NCI-H82 treated with DMSO at 0.1 percent for 48 hours (cell line): ENCODE measurements around the gene CSF3R.

Experiments used
- DNase-seq: peaks from one replicate; lab custom pipeline; 2025; ENCODE audit not compliant: unreplicated experiment; lab: John Stamatoyannopoulos, UW

Gene CSF3R

DNA sequence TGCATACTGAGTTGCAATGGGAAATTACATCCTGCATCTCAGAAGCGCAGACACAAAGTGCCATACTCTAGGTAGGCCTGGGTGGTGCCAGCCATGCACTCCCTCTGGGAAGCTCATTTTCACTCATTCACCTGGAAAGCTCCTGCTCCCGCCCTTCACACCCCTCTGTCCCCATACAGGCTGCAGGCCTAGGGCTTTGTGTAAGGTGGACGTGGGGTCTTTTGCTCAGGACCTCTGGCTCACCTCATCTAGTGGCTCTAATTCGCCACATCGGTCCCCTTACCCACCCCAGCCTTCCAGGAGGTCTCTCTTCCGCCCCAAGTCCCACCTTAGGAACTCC, 19.3 kb downstream of the CSF3R start:
- no peak for DNase-seq

DNA sequence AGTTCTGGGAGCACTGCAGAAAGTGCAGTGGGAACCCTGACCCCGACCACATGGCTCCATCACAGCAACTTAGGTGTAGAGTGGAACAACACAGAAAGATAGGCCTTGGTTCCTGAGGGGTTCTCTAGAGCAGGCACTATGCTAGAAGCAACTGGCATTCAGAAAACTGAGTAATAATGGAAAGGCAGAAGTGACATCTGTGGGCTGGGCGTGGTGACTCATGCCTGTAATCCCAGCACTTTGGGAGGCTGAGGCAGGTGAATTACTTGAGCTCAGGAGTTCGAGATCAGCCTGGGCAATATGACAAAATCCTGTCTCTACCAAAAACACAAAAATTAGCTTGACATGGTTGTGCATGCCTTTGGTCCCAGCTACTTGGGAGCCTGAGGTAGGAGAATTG, 23.8 kb downstream of the CSF3R start:
- no peak for DNase-seq

DNA sequence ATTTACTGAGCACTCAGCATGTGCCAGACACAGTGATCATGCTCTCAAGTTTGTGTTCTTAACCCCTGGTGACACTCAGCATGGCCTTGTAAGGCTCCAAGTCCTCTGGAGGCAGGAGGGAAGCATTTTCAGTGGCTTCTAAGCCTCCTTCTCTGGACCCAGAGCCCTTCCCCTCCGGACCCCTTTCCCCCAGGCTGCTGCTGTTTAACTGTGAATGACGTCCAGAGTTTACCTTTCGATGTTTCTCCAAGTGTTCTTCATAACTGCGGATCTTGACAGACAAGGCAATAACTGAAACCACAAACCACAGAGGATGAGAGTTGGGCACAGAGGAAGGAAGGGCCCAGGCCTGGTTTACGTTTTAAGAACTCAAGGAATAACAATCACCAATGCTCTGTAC, 25.0 kb downstream of the CSF3R start:
- DNase-seq: no peak

DNA sequence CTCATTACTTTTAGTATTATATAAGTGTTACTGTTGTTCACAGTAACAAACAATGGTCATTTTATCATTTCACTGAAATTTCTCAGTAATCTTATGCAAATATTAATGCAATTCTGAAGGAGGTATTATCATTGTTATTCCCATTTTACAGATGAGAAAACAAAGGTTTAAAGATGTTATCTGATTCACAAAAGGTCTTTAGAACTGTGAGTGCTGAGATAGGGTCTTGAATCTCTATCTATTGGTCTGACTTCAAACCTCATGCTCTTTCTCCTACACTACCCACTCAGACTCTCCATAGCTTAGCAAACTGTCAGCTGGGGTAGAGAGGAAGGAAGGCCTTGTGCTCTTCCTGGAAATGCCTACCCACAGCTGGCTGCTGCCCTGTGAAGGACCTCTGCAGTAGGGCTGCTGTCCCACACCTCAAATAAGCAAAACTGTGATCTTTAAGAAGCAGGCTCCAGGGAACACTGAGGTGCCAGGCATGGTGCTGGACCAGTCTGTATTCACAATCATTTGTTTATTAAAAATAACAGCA, 26.3 kb downstream of the CSF3R start:
- no peak for DNase-seq

DNA sequence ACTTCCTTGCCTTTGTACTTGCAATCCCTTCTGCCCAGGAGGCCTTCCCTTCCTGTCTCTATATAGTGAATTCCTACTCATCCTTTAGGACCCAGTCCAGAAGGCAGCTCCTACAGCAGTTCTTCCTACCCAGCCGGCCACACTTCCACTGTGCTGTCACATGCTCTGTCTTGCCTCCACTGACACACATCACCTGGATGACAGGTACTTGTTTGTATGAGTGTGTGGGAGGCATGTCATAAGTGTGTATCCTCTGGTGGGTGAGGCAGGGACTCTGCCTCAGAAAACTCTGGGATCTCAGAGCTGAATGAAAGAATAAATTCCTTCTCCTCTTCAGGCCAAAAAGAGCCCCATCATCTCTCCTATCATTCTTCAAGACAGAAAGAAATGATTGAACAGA, 27.3 kb downstream of the CSF3R start:
- no peak for DNase-seq

DNA sequence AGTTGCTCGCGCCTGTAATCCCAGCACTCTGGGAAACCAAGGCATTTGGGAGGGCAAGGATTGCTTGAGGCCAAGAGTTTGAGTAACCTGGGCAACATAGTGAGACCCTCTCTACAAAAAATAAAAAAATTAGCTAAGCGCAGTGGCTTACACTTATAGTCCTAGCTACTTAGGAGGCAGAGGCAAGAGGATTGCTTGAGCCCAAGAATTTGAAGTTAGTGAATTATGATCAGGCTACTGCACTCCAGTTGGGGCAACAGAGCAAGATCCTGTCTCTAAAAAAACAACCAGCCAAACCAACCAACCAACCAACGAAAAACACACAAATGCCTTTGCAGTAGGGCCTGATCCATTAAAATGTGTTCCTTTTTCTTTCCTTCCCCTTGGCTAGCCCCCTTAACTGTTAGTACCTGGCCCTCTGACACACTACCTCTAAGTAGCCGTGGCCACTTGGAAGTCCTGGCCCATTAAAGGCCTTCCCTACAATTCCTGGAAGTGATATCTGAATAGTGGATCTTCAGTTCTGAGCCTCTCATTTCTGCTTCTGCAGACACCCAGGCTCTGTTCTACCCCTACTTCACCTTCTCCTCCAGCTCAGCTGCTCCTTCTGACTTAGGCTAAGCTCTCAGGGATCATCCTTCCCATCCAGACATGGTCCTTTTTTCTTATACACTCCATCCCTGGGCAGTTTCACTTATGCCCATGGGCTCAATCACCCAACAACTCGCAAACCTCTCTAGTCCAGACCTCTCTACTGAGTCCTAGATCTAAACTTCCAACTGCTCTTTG, 28.9 kb downstream of the CSF3R start:
- DNase-seq: no peak

DNA sequence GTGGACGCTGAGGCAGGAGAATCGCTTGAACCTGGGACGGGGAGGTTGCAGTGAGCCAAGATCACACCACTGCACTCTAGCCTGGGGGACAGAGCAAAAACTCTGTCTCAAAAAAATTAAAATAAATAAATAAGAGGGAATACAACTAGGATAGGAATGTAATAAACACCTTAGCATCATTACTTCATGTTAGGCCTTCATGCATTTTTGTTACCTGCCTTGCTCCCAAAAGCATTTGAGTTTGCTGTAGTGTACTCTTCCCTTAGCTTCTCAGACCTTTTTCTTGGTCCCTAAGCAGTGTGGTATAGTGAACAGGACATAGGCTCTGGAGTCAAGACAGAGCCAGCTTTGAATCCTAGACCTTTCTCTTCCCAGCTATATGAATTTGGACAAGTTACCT, 29.7 kb downstream of the CSF3R start:
- DNase-seq: no peak

DNA sequence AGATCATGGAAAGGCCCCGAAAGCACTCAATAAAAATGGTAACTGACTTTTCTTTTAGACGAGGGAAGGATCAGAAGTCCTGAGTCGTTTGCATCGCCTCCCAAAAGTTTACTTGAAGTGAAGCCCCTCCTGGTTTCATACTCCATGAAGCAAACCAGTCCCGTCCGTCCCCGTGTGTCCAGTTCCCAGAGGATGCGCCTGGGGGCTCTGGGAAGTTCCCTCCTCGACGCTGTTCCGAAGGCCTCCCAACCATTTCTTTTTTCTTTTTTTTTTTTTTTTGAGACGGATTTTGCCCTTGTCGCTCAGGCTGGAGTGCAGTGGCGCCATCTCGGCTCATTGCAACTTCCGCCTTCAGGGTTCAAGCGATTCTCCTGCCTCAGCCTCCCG, 31.8 kb downstream of the CSF3R start:
- no peak for DNase-seq

DNA sequence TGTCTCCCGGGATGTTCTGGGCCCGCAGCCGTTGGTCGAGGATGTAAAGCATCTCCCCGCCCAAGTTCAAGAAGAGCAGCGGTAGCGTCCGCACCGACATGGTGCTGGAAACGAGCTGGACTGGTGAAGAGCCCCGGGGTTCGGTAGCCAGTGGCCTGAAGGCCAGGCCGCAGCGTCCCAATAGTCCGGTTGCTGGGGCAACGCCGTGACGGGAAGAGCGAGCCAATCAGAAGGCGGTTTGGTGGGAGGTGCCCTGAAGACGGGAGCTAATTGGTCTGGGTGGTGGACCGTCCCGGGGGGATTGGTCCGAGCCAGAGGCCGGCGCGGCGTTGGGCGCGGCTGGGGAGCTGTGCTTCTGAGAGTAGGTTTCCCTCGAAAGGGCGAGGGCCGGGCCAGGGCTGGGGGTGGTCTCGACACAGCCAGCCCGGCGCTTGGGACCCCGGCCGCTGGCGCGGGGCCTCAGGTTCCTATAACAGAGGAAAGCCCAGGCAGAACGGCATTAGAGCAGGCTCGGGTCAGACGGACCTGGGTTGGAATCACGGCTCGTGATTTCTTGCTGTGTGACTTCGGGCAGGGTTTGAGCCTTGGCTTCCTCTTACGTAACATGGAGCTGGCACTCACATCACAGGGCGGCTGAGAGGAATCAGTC, 32.3 kb downstream of the CSF3R start, which contains the start of gene OSCP1:
TSS of gene OSCP1 (minus strand) at position 182 of the 649 bp plus-strand sequence. CDS start at position 100, 82 bp downstream.
- peak; percentile 93 for DNase-seq

DNA sequence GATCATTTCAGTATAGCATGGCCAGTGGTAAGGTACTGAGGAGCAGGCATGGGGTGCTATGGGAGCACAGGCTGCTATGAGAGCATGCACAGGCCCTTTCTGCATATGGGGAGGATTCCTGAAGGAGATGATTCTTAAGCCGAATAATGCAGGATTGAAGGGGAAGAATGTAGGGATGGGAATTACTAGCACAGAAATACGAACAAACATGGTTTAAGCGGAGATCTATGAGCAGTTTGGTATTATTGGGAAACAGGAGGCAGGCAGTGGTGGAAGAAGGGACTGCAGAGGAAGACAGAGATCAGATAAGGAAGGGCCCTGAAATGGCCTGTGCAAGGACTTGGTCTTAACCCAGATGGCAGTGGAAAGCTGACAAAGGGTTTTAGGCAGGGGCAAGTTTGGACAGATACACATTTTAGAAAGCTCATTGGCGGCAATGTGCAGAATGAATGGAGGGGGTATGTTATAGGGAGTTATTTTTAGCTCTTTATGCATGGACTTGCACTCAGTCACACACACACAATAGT, 34.1 kb downstream of the CSF3R start:
- no peak for DNase-seq

DNA sequence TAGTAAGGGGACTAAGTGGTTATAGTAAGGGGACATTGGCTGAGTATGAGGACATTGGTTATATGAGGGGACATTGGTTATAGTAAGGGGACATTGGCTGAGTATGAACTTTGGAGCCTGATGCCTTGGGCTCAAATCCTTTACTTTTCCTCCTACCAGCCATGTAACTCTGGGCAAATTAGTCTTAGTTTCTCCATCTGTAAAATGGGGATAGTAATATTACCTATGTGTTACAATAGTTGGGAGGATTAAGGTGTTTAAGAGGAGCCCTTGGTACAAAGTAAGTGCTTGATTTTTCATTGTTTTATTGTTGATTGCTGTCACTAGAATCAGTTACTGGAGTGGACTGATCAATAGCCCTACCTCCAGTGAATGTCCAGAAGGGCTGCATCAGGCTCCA, 35.3 kb downstream of the CSF3R start:
- no peak for DNase-seq

DNA sequence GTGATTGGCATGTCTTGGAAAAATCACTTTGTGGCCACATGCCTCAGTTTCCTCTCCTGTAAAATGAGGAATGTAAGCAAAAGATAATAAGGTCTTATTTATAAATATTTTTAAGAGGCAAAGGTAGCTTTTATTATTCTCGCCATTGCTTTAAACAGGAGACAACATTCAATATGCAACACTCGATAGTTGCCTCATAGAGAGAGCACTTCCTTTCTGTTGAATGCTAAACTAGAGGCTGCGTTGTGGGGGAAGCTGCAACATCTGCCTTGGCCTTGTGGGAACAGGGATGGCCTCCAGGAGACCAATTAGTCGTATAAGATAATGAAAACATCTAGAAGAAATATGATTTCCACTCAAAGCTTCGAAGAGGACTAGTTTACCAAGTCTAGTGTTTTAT, 36.0 kb downstream of the CSF3R start:
- DNase-seq: no peak

DNA sequence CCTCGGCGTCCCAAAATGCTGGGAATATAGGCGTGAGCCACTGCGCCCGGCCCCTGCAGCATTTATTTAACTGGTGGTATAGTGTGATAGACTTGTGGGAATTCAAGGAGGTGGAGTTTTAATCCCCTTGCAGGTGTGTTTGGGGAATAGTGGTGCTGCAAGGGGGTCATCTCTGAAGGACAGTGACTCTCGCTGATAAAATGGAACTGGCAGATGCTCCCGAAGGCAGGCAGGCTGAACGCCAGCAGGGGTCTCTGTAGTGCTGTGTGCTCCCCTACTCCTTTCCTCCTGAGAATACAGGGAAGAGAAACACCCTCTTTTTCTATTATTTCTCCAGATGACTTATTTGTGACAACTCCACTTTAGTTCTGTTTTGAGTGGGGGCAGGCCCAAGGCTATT, 36.4 kb downstream of the CSF3R start:
- DNase-seq: peak; percentile 66

DNA sequence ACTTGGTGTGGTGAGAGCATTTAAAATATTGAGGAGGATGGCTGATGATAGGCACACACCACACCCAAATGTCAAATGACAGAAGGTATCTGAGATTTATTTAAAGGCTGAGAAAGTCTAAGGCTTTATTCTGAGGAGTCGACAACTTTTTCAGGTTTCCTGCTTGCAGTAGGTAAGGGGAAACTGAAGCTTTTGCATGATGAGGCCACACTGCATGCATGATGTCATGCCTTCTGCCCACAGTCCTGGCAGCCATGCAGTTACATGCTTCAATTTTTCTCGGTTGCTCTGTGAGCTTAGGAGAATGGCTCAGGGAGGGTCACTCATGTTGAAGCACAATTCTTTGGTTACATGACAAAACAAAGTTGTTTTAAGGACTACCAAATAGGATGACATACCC, 39.4 kb downstream of the CSF3R start:
- DNase-seq: no peak

DNA sequence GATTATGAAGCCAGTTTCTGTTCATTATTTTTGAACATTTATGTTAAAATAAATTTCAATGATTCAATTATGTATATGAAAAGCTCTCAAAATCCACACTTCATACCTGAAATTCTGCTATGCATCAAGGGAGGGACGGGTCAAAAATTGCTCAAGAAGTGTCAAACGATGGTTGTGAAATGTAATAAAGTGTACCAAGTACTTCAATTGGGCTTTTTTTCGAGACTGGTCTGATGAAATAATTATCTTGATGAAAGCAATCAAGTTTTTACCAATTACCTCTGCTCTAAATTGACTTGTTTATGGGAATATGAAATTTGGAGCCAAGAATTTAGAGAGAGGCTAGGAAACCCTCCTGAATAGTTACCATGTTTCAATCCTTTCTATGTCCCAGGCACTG, 40.4 kb downstream of the CSF3R start:
- no peak for DNase-seq

DNA sequence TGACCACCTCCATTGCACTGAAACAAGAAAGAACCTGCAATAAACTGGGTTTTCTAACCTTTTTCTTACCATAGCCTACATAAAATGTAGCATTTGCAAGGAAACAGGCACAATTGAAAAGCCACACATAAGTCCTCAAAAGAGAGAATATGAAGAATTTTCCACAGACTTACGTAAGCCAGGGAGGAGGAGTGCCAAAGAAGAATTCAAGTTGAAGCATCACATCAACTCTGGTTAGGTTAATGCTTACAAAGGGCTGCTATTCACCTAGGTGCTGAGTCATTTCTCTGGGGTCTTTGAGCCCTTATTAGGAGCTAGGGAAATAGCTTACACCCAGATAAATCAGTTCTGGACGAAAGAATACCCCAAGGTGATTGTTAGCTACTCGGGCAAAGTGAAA, 42.1 kb downstream of the CSF3R start:
- DNase-seq: no peak

DNA sequence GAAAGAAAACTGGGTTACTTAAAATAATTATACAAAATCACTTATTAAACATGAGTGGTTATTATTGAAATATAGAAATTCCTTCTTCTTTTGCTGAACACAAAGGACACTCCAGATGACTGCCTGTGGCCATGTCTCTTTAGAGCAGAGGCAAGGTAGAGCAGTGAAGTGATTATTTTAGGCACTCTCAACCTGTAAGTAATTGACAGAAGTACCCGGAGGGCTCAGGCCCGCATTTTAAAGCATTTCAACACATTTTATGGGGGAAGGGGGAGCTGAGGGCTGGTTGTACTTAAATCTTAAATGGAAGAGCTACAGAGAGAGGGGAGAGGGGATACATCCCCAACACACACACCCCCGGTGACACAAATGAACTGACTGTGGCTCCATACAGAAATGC, 42.7 kb downstream of the CSF3R start:
- no peak for DNase-seq

DNA sequence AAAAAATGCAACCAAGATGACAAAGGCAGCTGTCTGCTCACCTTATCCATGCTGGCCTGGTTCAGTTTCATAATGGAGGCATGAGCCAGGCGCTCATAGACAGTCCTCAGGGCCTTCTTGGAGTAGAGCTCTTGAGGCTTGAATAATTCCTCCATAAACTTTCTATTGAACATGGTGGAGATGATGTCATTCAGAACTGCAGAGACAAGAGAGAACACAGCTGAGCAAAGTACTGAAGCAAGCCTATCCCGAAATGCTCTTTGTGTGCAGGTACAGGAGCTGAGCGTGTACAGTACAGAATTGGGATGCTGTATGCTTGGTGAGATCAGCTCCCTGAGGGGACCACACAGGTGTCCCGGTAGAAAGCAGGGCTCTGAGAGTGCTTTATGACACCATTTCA, 44.0 kb downstream of the CSF3R start:
- DNase-seq: no peak

DNA sequence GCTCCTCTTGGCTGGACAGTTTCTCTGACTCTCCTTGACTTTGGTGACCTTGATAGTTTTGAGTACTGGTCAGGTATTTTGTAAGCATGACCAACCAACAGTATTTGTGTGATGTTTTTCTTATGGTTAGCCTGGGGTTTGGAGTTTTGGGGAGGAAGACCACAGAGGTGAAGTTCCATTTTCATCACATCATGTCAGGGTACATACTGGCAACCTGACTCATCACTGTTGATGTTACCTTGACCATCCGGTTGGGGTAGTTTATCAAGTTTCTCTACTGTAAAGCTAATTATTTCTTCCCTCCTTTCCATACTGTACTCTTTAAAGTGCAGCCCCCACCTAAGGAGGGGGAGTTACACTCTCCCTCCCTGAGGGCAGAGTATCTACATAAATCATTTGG, 45.9 kb downstream of the CSF3R start:
- DNase-seq: no peak

DNA sequence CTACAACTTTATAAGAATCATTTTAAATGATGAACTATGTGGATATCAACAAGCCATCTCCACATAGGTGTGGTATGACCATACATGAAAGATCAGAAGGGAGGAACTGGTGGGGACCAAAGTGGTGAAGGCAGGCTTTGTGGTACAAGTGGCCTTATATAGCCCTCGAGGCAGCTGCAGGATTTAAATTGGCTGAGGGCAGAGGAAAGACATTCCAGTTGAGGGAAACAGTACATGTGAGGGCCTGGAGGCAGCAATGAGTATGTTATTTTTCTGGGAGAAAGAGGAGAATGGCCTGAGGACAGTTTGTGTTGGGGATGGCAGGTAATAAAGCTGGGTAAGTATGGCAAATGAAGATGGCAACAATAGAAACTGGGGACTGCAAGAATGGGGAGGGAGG, 49.6 kb downstream of the CSF3R start:
- no peak for DNase-seq

DNA sequence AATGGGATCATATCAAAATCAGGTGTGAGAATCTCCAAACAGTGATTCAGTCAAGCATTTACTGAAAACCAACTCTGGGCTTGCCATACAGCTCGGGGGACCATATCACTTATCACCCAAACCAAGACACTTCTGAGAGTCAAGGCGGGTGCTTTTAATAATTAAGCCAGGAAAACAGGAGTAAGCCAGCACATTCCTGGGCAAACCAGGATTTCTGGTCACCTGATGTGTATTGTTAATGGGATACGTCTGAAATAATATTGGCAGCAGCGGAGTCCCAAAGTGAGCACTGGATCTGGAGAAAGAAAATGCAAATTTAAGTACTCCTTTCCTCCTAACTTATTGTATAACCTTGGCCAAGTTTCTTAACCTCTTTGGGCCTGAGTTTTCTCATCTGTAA, 50.1 kb downstream of the CSF3R start:
- no peak for DNase-seq

DNA sequence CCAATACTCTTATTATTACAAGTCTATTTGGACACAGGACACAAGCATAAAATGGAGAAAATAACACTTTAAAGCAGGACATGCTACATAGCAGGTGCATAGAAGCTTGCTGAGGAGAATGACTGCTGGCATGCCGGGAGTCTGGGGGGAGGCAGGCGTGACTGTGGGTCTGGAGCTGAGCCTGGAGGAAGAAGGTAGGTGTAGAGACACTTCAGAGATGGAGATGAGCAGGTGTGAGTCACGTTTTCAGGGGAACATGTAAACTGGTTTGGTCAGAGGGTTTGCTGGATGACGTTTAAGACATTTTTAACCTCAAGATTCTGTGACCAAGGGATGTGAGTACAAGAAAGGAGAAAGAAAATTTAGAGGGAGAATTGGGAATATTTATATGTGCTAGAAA, 56.9 kb downstream of the CSF3R start:
- no peak for DNase-seq
